ENCODE data around the gene GSTM4.
A peak's percentile ranks its signal among the peaks of the same experiment; 100 is the strongest.

GSTM4 gene

GRCh38 chr1:109639841-109640184 is 16.1 kb upstream of the GSTM4 start:
- no peak overlapping the region for H3K9ac ChIP-seq (ENCODE audit: low read depth, low read length, poor library complexity, severe bottlenecking)
- no peaks in the 10 kb centered on the region; the same call in 1 of the 2 replicates for H3F3A ChIP-seq (ENCODE audit: low read depth)
- H2AFZ ChIP-seq (ENCODE audit: low read length) = no peak overlapping the region
- no peaks in the 10 kb centered on the region for H4K20me1 ChIP-seq (ENCODE audit: insufficient read depth, low read length, poor library complexity, severe bottlenecking)
- no peak overlapping the region for H3K4me2 ChIP-seq (ENCODE audit: low read depth, low read length, poor library complexity, severe bottlenecking)
- no peaks in the 10 kb centered on the region for H3K9me3 ChIP-seq (ENCODE audit: insufficient read depth, low read depth, low read length)
- no peaks in the 10 kb centered on the region for H3K36me3 ChIP-seq (ENCODE audit: insufficient read depth, low read length)
- no peaks in the 10 kb centered on the region for H3K27me3 ChIP-seq (ENCODE audit: insufficient read depth, low read length, poor library complexity, severe bottlenecking)
- H3K79me2 ChIP-seq (ENCODE audit: insufficient read depth, low read length) = no peaks in the 10 kb centered on the region
- no peak overlapping the region for H3K4me3 ChIP-seq (ENCODE audit: low read length, poor library complexity, severe bottlenecking)
- no peaks in the 10 kb centered on the region for H3K9me2 ChIP-seq (replicated peaks; ENCODE audit: low read depth, low read length)
- H3K4me1 ChIP-seq (ENCODE audit: insufficient read depth, low read length, poor library complexity, severe bottlenecking) = peaks cover 6% of the 10 kb centered on the region
- TF ChIP-seq CTCF (conservative IDR thresholded peaks at IDR 0.05; ENCODE audit: low read length) = no peak
- TF ChIP-seq EZH2phosphoT487 (IDR thresholded peaks at IDR 0.05; ENCODE audit: borderline replicate concordance) = no peak

DNA sequence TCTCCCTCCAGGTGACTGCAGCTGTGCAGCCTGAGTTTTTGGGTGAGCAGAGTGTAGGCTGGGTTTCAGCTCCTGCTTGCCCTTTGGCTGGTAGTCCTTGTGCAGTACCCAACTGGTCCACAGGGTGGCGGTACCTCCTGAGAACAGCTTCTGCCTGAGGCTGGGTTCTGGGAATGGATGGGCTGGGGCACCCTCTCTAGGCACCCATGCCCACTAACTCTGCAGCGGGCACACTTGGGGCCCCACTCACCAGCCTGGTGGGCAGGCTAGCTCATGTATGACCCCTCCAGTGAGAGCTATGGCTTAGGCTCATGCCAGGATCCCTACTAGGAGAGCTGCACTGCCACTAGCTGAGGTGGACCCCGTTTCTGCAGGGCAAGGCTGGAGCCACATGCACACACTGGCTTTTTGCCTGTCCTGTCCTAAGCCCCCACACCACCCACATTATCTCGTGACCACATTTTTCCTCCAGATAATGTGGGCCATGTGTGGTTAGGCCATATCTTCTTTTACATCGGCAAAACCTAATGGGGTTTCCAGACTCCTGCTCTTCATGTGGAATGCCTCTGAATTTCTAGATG is 15.5 kb upstream of the GSTM4 start:
- TF ChIP-seq EZH2phosphoT487 (IDR thresholded peaks at IDR 0.05; ENCODE audit: borderline replicate concordance) (no peak), CTCF (conservative IDR thresholded peaks at IDR 0.05; ENCODE audit: low read length) (peak; percentile 97)
- Histone ChIP-seq H2AFZ (ENCODE audit: low read length) (peak overlapping the region; percentile 47), H3K9ac (ENCODE audit: low read depth, low read length, poor library complexity, severe bottlenecking) (no peak overlapping the region), H3K4me1 (ENCODE audit: insufficient read depth, low read length, poor library complexity, severe bottlenecking) (peaks cover 6% of the 10 kb centered on the region), H3F3A (ENCODE audit: low read depth) (no peaks in the 10 kb centered on the region; the same call in 1 of the 2 replicates), H3K36me3 (ENCODE audit: insufficient read depth, low read length) (no peaks in the 10 kb centered on the region), H3K4me2 (ENCODE audit: low read depth, low read length, poor library complexity, severe bottlenecking) (no peak overlapping the region), H3K27me3 (ENCODE audit: insufficient read depth, low read length, poor library complexity, severe bottlenecking) (no peaks in the 10 kb centered on the region), H3K9me3 (ENCODE audit: insufficient read depth, low read depth, low read length) (no peaks in the 10 kb centered on the region), H3K79me2 (ENCODE audit: insufficient read depth, low read length) (no peaks in the 10 kb centered on the region), H4K20me1 (ENCODE audit: insufficient read depth, low read length, poor library complexity, severe bottlenecking) (no peaks in the 10 kb centered on the region), H3K4me3 (ENCODE audit: low read length, poor library complexity, severe bottlenecking) (no peak overlapping the region), H3K9me2 (replicated peaks; ENCODE audit: low read depth, low read length) (no peaks in the 10 kb centered on the region)

GRCh38 chr1:109641078-109641740 is 14.7 kb upstream of the GSTM4 start:
- Histone ChIP-seq H3F3A (ENCODE audit: low read depth) (no peaks in the 10 kb centered on the region; the same call in 1 of the 2 replicates), H2AFZ (ENCODE audit: low read length) (no peak overlapping the region), H3K4me1 (ENCODE audit: insufficient read depth, low read length, poor library complexity, severe bottlenecking) (peaks cover 6% of the 10 kb centered on the region), H3K4me3 (ENCODE audit: low read length, poor library complexity, severe bottlenecking) (no peak overlapping the region), H3K9me2 (replicated peaks; ENCODE audit: low read depth, low read length) (no peaks in the 10 kb centered on the region), H3K9ac (ENCODE audit: low read depth, low read length, poor library complexity, severe bottlenecking) (no peak overlapping the region), H3K79me2 (ENCODE audit: insufficient read depth, low read length) (no peaks in the 10 kb centered on the region), H3K9me3 (ENCODE audit: insufficient read depth, low read depth, low read length) (no peaks in the 10 kb centered on the region), H3K4me2 (ENCODE audit: low read depth, low read length, poor library complexity, severe bottlenecking) (no peak overlapping the region), H4K20me1 (ENCODE audit: insufficient read depth, low read length, poor library complexity, severe bottlenecking) (no peaks in the 10 kb centered on the region), H3K27me3 (ENCODE audit: insufficient read depth, low read length, poor library complexity, severe bottlenecking) (no peaks in the 10 kb centered on the region), H3K36me3 (ENCODE audit: insufficient read depth, low read length) (no peaks in the 10 kb centered on the region)
- TF ChIP-seq EZH2phosphoT487 (IDR thresholded peaks at IDR 0.05; ENCODE audit: borderline replicate concordance) (no peak), CTCF (conservative IDR thresholded peaks at IDR 0.05; ENCODE audit: low read length) (no peak)

All from Loucy (cell line).